ENCODE measurements around the gene CHRND.

GRCh38 chr2:232487385-232488096 lies 38.4 kb upstream of the CHRND start, which contains the start of gene ECEL1:
- no peak for TF ChIP-seq CTCF (IDR thresholded peaks at IDR 0.05; ENCODE audit: poor library complexity, severe bottlenecking)
- no peak for TF ChIP-seq EZH2 (IDR thresholded peaks at IDR 0.05; ENCODE audit: borderline replicate concordance, insufficient read depth, low read length, poor library complexity, severe bottlenecking)
- TF ChIP-seq POLR2AphosphoS5 (IDR thresholded peaks at IDR 0.05) = peak; percentile 19
- TF ChIP-seq SMC3 (conservative IDR thresholded peaks at IDR 0.05; ENCODE audit: poor library complexity) = peak; percentile 16
- no peak for TF ChIP-seq EP300 (conservative IDR thresholded peaks at IDR 0.05; ENCODE audit: poor library complexity, severe bottlenecking)
- no peak for TF ChIP-seq REST (IDR thresholded peaks at IDR 0.05; ENCODE audit: borderline replicate concordance)
- peak; percentile 9 for TF ChIP-seq MXI1 (conservative IDR thresholded peaks at IDR 0.05; ENCODE audit: poor library complexity, severe bottlenecking)

All from neural cell (in vitro differentiated cells).